ENCODE measurements around the gene C11orf52. TPM values are rescaled to one million over a fixed set of nuclear protein-coding genes. Genes with fewer than 3 reads are reported as not detected.
"Not testable (repeated sequence)": the region's sequence is repeated elsewhere in the genome, so short reads cannot be mapped to it uniquely, and the experiment has no call there.

Gene C11orf52
- polyA plus RNA-seq, 1 donor, result 14.6 TPM

- no peak overlapping the region for H3K4me3 ChIP-seq (ENCODE audit: low read length)
- peaks cover 18% of the 10 kb centered on the region for H3K4me1 ChIP-seq (ENCODE audit: control insufficient read depth, insufficient read depth, low read length)
- DNase-seq, result no peak
- H3K27me3 ChIP-seq (ENCODE audit: control insufficient read depth, insufficient read depth, low read length), result no peaks in the 10 kb centered on the region
- no peaks in the 10 kb centered on the region for H3K9me3 ChIP-seq (ENCODE audit: control insufficient read depth, low read depth, low read length)
- peaks cover 6% of the 10 kb centered on the region for H3K36me3 ChIP-seq (ENCODE audit: control insufficient read depth, insufficient read depth, low read length)
- no peak overlapping the region for H3K27ac ChIP-seq (ENCODE audit: low read length)
These were observed 5.2 kb downstream of the C11orf52 start for GRCh38 chr11:111923951-111924350.

- peaks cover 6% of the 10 kb centered on the region for H3K36me3 ChIP-seq (ENCODE audit: control insufficient read depth, insufficient read depth, low read length)
- DNase-seq, result no peak
- H3K4me1 ChIP-seq (ENCODE audit: control insufficient read depth, insufficient read depth, low read length), result peaks cover 13% of the 10 kb centered on the region
- H3K27me3 ChIP-seq (ENCODE audit: control insufficient read depth, insufficient read depth, low read length), result no peaks in the 10 kb centered on the region
- no peak overlapping the region for H3K4me3 ChIP-seq (ENCODE audit: low read length)
- peak overlapping the region; percentile 91 for H3K27ac ChIP-seq (ENCODE audit: low read length)
- WGBS (ENCODE audit: insufficient coverage, low lambda C conversion rate), result no CpG with 5 or more reads among the region's 16 CpGs
- no peaks in the 10 kb centered on the region for H3K9me3 ChIP-seq (ENCODE audit: control insufficient read depth, low read depth, low read length)
These were observed 7.2 kb downstream of the C11orf52 start for GRCh38 chr11:111925953-111926352.

- peak; percentile 97 to 99 for DNase-seq
- H3K4me3 ChIP-seq (ENCODE audit: low read length), result peak overlapping the region; percentile 39
- no CpG with 5 or more reads among the region's 47 CpGs for WGBS (ENCODE audit: insufficient coverage, low lambda C conversion rate)
- H3K4me1 ChIP-seq (ENCODE audit: control insufficient read depth, insufficient read depth, low read length), result peaks cover 13% of the 10 kb centered on the region
- no peaks in the 10 kb centered on the region for H3K27me3 ChIP-seq (ENCODE audit: control insufficient read depth, insufficient read depth, low read length)
- H3K36me3 ChIP-seq (ENCODE audit: control insufficient read depth, insufficient read depth, low read length), result peaks cover 6% of the 10 kb centered on the region
- peak overlapping the region; percentile 91 for H3K27ac ChIP-seq (ENCODE audit: low read length)
- H3K9me3 ChIP-seq (ENCODE audit: control insufficient read depth, low read depth, low read length), result no peaks in the 10 kb centered on the region
These were observed 8.0 kb downstream of the C11orf52 start for GRCh38 chr11:111926505-111927391.

GRCh38 chr11:111930472-111930871 is 11.8 kb downstream of the C11orf52 start:
- H3K9me3 ChIP-seq (ENCODE audit: control insufficient read depth, low read depth, low read length), result no peaks in the 10 kb centered on the region
- no peak overlapping the region for H3K27ac ChIP-seq (ENCODE audit: low read length)
- H3K4me1 ChIP-seq (ENCODE audit: control insufficient read depth, insufficient read depth, low read length), result peaks cover 15% of the 10 kb centered on the region
- DNase-seq, result no peak
- peaks cover 6% of the 10 kb centered on the region for H3K36me3 ChIP-seq (ENCODE audit: control insufficient read depth, insufficient read depth, low read length)
- no peak overlapping the region for H3K4me3 ChIP-seq (ENCODE audit: low read length)
- H3K27me3 ChIP-seq (ENCODE audit: control insufficient read depth, insufficient read depth, low read length), result no peaks in the 10 kb centered on the region
- 86% methylated on average over 2 of the region's 4 CpGs for WGBS (ENCODE audit: insufficient coverage, low lambda C conversion rate)

- Histone ChIP-seq H3K27ac (ENCODE audit: low read length) (no peak overlapping the region), H3K4me1 (ENCODE audit: control insufficient read depth, insufficient read depth, low read length) (peaks cover 16% of the 10 kb centered on the region), H3K4me3 (ENCODE audit: low read length) (no peak overlapping the region), H3K9me3 (ENCODE audit: control insufficient read depth, low read depth, low read length) (no peaks in the 10 kb centered on the region), H3K27me3 (ENCODE audit: control insufficient read depth, insufficient read depth, low read length) (no peaks in the 10 kb centered on the region), H3K36me3 (ENCODE audit: control insufficient read depth, insufficient read depth, low read length) (no peaks in the 10 kb centered on the region)
- DNase-seq, result no peak
- no CpG with 5 or more reads among the region's 2 CpGs for WGBS (ENCODE audit: insufficient coverage, low lambda C conversion rate)
These were observed 13.9 kb downstream of the C11orf52 start for GRCh38 chr11:111932611-111932950.

GRCh38 chr11:111933176-111933575 is 14.5 kb downstream of the C11orf52 start:
- DNase-seq; H3K36me3 ChIP-seq (ENCODE audit: control insufficient read depth, insufficient read depth, low read length); H3K4me3 ChIP-seq (ENCODE audit: low read length); H3K9me3 ChIP-seq (ENCODE audit: control insufficient read depth, low read depth, low read length); H3K27me3 ChIP-seq (ENCODE audit: control insufficient read depth, insufficient read depth, low read length); H3K27ac ChIP-seq (ENCODE audit: low read length): not testable (repeated sequence)
- no CpG with 5 or more reads among the region's 14 CpGs for WGBS (ENCODE audit: insufficient coverage, low lambda C conversion rate)
- H3K4me1 ChIP-seq (ENCODE audit: control insufficient read depth, insufficient read depth, low read length), result peaks cover 18% of the 10 kb centered on the region

- H3K27ac ChIP-seq (ENCODE audit: low read length), result no peak overlapping the region
- H3K36me3 ChIP-seq (ENCODE audit: control insufficient read depth, insufficient read depth, low read length), result no peaks in the 10 kb centered on the region
- DNase-seq, result peak in 1 of 2 donors; percentile 57
- no peaks in the 10 kb centered on the region for H3K27me3 ChIP-seq (ENCODE audit: control insufficient read depth, insufficient read depth, low read length)
- H3K4me3 ChIP-seq (ENCODE audit: low read length), result no peak overlapping the region
- 20% methylated on average over 1 of the region's 1 CpG for WGBS (ENCODE audit: insufficient coverage, low lambda C conversion rate)
- H3K4me1 ChIP-seq (ENCODE audit: control insufficient read depth, insufficient read depth, low read length), result peaks cover 18% of the 10 kb centered on the region
- H3K9me3 ChIP-seq (ENCODE audit: control insufficient read depth, low read depth, low read length), result no peaks in the 10 kb centered on the region
These were observed 15.2 kb downstream of the C11orf52 start for GRCh38 chr11:111933872-111934271.

GRCh38 chr11:111934306-111934705 is 15.6 kb downstream of the C11orf52 start:
- H3K4me1 ChIP-seq (ENCODE audit: control insufficient read depth, insufficient read depth, low read length), result peaks cover 18% of the 10 kb centered on the region
- no peaks in the 10 kb centered on the region for H3K9me3 ChIP-seq (ENCODE audit: control insufficient read depth, low read depth, low read length)
- no peak for DNase-seq
- H3K36me3 ChIP-seq (ENCODE audit: control insufficient read depth, insufficient read depth, low read length), result no peaks in the 10 kb centered on the region
- 100% methylated on average over 1 of the region's 1 CpG for WGBS (ENCODE audit: insufficient coverage, low lambda C conversion rate)
- no peak overlapping the region for H3K4me3 ChIP-seq (ENCODE audit: low read length)
- H3K27me3 ChIP-seq (ENCODE audit: control insufficient read depth, insufficient read depth, low read length), result no peaks in the 10 kb centered on the region
- no peak overlapping the region for H3K27ac ChIP-seq (ENCODE audit: low read length)

GRCh38 chr11:111935317-111936039 is 16.8 kb downstream of the C11orf52 start:
- no peaks in the 10 kb centered on the region for H3K27me3 ChIP-seq (ENCODE audit: control insufficient read depth, insufficient read depth, low read length)
- no peaks in the 10 kb centered on the region for H3K9me3 ChIP-seq (ENCODE audit: control insufficient read depth, low read depth, low read length)
- H3K4me1 ChIP-seq (ENCODE audit: control insufficient read depth, insufficient read depth, low read length), result peaks cover 18% of the 10 kb centered on the region
- DNase-seq, result no peak
- WGBS (ENCODE audit: insufficient coverage, low lambda C conversion rate), result no CpG with 5 or more reads among the region's 4 CpGs
- H3K27ac ChIP-seq (ENCODE audit: low read length), result no peak overlapping the region
- no peaks in the 10 kb centered on the region for H3K36me3 ChIP-seq (ENCODE audit: control insufficient read depth, insufficient read depth, low read length)
- H3K4me3 ChIP-seq (ENCODE audit: low read length), result no peak overlapping the region

GRCh38 chr11:111936040-111936540 is 17.4 kb downstream of the C11orf52 start:
- DNase-seq, result no peak
- peak overlapping the region; percentile 56 for H3K4me3 ChIP-seq (ENCODE audit: low read length)
- H3K27ac ChIP-seq (ENCODE audit: low read length), result peak overlapping the region; percentile 21
- H3K9me3 ChIP-seq (ENCODE audit: control insufficient read depth, low read depth, low read length), result no peaks in the 10 kb centered on the region
- no peaks in the 10 kb centered on the region for H3K27me3 ChIP-seq (ENCODE audit: control insufficient read depth, insufficient read depth, low read length)
- peaks cover 18% of the 10 kb centered on the region for H3K4me1 ChIP-seq (ENCODE audit: control insufficient read depth, insufficient read depth, low read length)
- no peaks in the 10 kb centered on the region for H3K36me3 ChIP-seq (ENCODE audit: control insufficient read depth, insufficient read depth, low read length)
- no CpG with 5 or more reads among the region's 3 CpGs for WGBS (ENCODE audit: insufficient coverage, low lambda C conversion rate)
